ENCODE data around the gene ADCK2. TPM values are rescaled to one million over a fixed set of nuclear protein-coding genes. Genes with fewer than 3 reads are reported as not detected.
"Not testable (repeated sequence)": the region's sequence is repeated elsewhere in the genome, so short reads cannot be mapped to it uniquely, and the experiment has no call there.

Gene ADCK2
- total RNA-seq, 1 donor from 2014 or later, result 22.2 TPM

- intact Hi-C loops (cut with micrococcal nuclease), result loop anchor here (10.0 kb wide), 1 partner anchor 1041 kb away; the partner anchor contains the start of gene SSBP1
These were observed 21.1 kb downstream of the ADCK2 start for GRCh38 chr7:140693849-140694248.

DNA sequence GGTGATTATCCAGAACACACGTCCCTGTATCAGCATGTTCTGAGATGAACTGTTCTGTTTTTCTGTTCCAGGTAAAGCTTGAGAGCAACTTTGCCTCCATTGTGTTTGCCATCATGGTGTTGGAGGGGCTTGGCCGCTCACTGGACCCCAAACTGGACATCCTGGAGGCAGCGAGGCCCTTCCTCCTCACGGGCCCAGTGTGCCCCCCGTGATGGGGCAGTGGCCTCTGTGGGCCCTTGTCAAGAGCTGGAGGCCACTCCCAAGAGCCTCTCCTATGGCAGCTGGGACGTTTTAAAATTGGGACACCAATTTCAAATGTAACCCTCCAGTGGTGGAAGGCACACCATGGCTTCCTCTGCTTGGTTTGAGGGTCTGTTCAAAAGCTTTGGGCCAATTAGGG, 21.8 kb downstream of the ADCK2 start:
- intact Hi-C loops (cut with micrococcal nuclease), result loop anchor here (10.0 kb wide), 1 partner anchor 1040 kb away; the partner anchor contains the start of gene SSBP1

- intact Hi-C loops (cut with micrococcal nuclease), result loop anchor here (5.0 to 10.0 kb wide), 3 partner anchors 293 to 1338 kb away; partner anchors contain the start of genes LUC7L2, RAB19 and SSBP1
These were observed 22.6 kb downstream of the ADCK2 start for GRCh38 chr7:140695381-140695780.

DNA sequence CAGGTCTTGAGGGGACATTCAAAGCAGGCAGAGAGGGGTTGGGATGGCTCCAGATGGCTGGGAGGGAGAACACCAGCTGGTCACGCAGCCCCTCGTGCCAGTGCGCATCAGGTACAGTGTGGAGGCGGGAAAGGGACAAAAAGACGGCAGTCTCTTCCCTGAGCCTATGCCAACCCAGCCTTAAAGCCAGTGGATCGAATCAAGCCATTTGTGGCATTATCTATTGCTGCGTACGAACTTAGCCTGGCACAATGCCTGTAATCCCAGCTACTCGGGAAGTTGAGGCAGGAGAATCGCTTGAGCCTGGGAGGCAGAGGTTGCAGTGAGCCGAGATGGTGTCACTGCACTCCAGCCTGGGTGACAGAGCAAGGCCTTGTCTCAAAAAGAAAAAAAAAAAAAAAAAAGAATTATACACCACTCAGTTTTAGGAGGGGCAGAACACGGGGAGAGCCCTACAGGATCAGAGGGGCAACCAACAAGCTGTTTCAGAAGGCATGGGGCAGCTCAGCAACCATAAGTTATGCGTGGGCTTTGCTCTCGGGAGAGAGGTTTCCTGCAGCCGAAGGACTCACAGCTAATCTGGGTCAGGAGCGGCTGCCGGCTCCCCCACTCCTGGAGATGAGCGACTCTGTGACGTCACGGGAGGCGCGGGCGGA, 23.4 kb downstream of the ADCK2 start:
- intact Hi-C loops (cut with micrococcal nuclease), result loop anchor here (1.0 to 10.0 kb wide), 7 partner anchors 23 to 1339 kb away; partner anchors contain the start of genes LUC7L2, MKRN1, RAB19 and SSBP1

- intact Hi-C loops (cut with micrococcal nuclease), result loop anchor here (1.0 to 10.0 kb wide), 7 partner anchors 24 to 1340 kb away; partner anchors contain the start of genes LUC7L2, MKRN1, RAB19 and SSBP1
These were observed 24.1 kb downstream of the ADCK2 start, which contains the start of gene NDUFB2 for GRCh38 chr7:140696680-140697446. NDUFB2 (plus strand) TSS chr7:140696708; CDS start chr7:140696745, 37 bp downstream.

GRCh38 chr7:140697447-140698143, 24.9 kb downstream of the ADCK2 start:
- intact Hi-C loops (cut with micrococcal nuclease), result loop anchor here (2.0 to 10.0 kb wide), 4 partner anchors 219 to 1340 kb away; partner anchors contain the start of genes LUC7L2, MKRN1, RAB19 and SSBP1

DNA sequence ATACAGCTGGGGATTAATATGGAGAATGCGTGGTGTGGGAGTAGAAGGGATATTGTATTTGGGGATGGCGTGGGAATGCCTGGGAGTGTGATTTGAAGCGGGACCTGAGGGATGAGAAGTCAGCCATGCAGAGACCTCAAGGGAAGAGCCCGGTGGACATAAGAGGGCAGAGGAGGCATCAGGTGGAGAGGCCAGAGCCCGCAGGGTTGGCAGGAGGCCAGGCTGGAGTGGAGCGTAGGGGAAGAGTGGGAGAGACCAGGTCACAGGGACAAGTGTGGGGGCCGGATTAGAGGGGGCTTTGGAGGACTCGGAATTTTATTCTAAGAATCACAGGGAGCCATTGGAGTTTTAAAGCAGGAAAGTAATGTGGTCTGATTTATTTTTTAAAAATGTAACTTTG, 25.7 kb downstream of the ADCK2 start:
- intact Hi-C loops (cut with micrococcal nuclease), result loop anchor here (5.0 to 10.0 kb wide), 3 partner anchors 296 to 1341 kb away; partner anchors contain the start of genes LUC7L2, RAB19 and SSBP1

- intact Hi-C loops (cut with micrococcal nuclease), result no loop called here
These were observed 30.0 kb downstream of the ADCK2 start for GRCh38 chr7:140702774-140703173.

DNA sequence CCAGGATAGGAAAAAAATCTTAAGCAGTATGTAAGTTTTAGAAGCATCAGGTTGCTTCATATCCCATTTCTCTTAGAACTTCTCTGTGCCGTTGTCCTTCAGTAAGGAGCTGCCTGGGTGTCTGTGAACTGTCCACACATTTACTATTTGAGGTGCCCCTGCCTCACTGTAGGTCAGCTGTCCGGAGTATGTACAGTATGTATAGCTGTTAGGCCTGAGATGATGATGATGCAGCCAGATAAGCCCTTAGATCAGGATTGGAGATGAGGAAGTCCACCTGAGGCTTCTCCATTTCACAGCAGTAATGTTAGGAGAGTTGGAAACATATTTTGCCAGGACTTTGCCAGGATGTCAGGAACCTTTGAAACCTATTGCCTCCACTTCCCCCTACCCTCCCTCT, 31.5 kb downstream of the ADCK2 start:
- intact Hi-C loops (cut with micrococcal nuclease), result no loop called here

- intact Hi-C loops (cut with micrococcal nuclease), result no loop called here
These were observed 34.4 kb downstream of the ADCK2 start for GRCh38 chr7:140707132-140707531.

DNA sequence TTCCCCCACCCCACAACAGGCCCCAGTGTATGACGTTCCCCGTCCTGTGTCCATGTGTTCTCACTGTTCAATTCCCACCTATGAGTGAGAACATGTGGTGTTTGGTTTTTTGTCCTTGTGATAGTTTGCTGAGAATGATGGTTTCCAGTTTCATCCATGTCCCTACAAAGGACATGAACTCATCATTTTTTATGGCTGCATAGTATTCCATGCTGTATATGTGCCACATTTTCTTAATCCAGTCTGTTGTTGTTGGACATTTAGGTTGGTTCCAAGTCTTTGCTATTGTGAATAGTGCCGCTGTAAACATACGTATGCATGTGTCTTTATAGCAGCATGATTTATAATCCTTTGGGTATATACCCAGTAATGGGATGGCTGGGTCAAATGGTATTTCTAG, 36.0 kb downstream of the ADCK2 start:
- intact Hi-C loops (cut with micrococcal nuclease), result not testable (repeated sequence)

DNA sequence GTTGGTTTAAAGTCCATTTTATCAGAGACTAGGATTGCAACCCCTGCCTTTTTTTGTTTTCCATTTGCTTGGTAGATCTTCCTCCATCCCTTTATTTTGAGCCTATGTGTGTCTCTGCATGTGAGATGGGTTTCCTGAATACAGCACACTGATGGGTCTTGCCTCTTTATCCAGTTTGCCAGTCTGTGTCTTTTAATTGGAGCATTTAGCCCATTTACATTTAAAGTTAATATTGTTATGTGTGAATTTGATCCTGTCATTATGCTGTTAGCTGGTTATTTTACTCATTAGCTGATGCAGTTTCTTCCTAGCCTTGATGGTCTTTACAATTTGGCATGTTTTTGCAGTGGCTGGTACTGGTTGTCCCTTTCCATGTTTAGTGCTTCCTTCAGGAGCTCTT, 39.6 kb downstream of the ADCK2 start:
- intact Hi-C loops (cut with micrococcal nuclease), result not testable (repeated sequence)

- intact Hi-C loops (cut with micrococcal nuclease), result no loop called here
These were observed 41.7 kb downstream of the ADCK2 start for GRCh38 chr7:140714331-140715040.

- intact Hi-C loops (cut with micrococcal nuclease), result no loop called here
These were observed 47.0 kb downstream of the ADCK2 start for GRCh38 chr7:140719721-140720120.

- intact Hi-C loops (cut with micrococcal nuclease), result no loop called here
These were observed 49.5 kb downstream of the ADCK2 start for GRCh38 chr7:140722254-140722653.

DNA sequence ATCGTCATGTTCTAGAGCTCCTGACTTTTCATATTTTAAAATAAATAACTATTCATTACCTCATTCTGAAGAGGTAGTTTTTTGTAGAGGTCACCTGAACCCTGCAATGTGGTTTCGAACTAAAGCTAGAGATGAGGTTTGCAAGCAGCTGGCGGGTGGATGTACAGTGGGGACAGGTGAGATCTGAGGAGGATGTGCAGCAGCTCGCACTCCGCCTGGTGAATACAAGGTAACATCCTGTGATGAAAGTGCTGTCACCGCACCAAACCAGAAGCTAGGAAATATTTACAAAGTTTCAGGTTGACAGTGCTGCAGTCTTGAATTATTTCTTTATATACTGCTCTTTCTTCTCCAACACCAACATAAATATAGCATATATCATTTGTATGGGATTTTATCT, 50.3 kb downstream of the ADCK2 start:
- intact Hi-C loops (cut with micrococcal nuclease), result no loop called here

GRCh38 chr7:140723574-140723973, 50.8 kb downstream of the ADCK2 start:
- intact Hi-C loops (cut with micrococcal nuclease), result no loop called here

DNA sequence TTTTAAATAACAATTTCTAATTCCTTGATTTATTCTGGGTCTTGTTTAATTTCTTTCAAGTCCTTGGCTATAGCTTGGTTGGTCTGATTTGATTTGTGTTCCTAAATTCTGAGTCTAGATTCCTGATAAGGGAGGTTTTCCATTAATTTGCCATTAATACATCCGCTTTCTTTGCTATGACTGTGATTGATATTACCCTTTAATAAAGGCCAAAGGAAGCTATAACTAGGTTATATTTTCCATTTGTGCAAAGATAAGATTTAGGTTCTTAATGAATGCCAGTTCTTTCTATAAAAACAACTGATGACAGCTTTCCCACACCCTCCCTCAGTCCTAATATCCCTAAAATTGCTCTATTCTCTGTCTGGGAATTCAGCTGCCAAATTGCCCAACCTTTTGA, 52.0 kb downstream of the ADCK2 start:
- intact Hi-C loops (cut with micrococcal nuclease), result no loop called here

DNA sequence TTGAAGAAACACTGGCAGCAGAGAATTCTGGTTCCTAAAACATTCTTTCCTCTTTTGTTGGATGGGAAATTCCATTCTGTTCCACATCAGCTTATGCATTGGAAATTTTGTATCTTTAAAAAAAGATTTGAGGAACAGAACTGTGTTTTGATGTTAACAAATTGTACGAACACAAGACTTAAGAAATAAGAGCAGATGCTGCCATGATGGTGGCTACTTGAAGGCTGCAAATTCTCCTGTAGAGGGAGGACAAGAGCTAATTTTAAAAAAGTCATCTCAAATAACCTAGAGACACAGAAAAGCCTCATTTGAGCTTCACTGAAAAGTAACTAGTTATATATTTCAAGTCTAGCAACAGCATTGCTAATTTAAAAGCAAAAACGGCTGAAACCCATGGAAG, 53.5 kb downstream of the ADCK2 start:
- intact Hi-C loops (cut with micrococcal nuclease), result loop anchor here (1.0 kb wide), 1 partner anchor 286 kb away; no protein-coding TSS in a partner anchor

DNA sequence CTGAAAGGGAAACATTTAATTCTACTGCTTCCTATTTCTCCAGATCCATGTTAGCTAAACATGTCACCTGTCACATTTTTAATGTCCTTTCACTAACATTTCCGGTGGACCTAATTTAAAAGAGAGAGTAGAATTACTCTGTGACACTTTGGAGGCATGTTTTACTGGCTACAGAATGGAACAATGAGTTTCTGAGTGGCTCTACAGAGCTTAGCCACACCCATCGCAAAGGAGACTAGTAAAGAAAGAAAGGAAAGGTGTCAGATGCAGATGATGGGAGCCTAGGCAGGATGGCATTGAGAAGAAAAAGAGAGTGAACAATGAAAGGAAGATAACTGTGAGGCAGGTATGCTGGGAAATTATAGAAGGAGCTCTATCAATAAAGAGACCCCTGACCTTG, 59.7 kb downstream of the ADCK2 start:
- intact Hi-C loops (cut with micrococcal nuclease), result no loop called here

GRCh38 chr7:140734096-140734495, 61.4 kb downstream of the ADCK2 start:
- intact Hi-C loops (cut with micrococcal nuclease), result no loop called here
